AG08396 (cell line): ENCODE results near the gene DNAAF5.
"Not testable (repeated sequence)": the region's sequence is repeated elsewhere in the genome, so short reads cannot be mapped to it uniquely, and the experiment has no call there.

Experiments
- DNase-seq: peaks from one replicate; pipeline ENCODE4 v3.0.0; 2012; ENCODE audit warnings: low spot score, mixed read lengths

DNAAF5 gene

DNA sequence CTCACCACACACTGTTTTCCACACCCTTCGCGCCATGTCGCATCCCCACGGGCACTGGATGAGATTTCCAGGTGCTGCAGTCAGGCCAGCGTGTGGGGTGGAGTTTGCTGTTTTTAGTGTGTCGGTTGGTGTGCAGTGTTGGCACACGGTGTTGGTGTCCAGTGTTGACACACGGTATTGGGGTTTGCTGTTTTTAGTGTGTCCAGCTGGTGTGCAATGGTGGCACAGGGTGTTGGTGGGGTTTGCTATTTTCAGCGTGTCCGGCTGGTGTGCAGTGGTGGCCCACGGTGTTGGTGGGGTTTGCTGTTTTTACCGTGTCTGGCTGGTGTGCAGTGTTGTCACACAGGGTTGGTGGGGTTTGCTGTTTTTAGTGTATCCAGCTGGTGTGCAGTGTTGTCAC is 20.7 kb downstream of the DNAAF5 start:
- DNase-seq = no peak

DNA sequence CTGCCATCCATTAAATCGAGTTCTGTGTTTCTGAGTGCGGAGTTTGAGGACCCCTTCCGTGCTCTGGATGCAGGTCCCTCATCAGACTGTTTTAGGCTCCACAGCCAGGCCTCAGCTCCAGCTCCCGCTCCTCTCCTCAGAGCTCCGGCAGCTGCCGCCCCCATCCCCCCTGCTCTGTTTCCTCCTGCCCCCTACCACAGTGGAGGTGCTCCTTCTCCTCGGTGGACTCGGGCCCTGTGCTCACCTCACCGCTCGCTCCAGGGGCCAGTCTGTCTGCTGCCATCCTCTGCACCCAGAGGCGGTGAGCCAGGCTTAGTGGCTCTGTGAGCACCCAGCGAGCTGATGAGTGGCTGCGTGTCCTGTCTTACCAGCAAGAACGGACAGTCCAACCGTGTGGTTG is 21.9 kb downstream of the DNAAF5 start:
- DNase-seq = no peak

DNA sequence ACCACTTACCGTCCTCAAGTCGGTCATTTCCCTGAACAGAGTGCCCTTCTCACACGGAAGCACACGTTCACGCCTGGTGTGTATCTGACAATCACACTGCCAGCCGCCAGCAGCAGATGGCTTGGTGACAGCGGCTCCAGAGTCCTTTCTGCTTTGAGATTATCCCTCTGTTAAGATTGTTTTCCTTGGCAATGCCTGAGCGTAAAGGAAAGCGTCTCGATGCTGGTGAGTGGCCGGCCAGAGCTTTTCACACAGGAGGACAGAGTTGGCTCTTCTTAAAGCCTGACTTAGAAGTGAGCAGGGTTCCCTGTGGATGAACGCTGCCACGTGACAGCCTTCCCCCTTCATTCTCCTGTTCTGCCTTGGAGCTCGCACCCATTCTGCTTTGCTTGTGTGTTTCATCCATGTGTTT is 22.6 kb downstream of the DNAAF5 start:
- DNase-seq = no peak

DNA sequence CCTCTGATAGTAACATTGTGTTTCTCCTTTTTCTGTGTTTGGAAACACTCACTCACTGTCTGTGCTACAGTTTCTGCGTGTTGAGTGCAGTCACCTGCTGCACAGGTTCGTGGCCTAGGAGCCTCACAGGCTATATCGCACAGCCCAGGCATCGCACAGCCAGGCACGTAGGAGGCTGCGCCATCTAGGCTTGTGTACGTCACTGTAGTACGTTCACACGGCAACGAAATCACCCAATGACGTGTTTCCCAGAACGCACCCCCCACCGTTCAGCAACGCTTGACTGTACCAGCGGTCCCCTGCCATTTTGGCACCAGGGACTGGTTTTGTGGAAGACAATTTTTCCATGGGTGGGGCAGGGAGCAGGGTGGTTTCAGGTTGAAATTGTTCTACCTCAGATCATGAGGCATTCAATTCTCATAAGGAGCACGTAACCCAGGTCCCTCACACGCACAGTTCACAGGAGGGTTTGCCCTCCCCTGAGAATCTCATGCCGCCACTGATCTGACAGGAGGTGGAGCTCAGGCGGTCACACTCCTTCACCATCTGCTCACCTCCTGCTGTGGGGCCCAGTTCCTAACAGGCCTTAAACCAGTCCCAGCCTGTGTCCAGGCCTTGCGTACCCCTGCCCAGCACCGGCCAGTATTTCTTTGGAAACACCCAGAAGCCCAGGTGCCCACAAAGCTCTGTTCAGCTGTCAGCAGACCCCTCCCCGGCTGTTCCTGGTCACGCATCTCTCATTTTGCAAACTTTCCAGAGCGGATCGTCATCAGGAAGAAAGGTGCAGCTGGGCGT is 23.8 kb downstream of the DNAAF5 start:
- no peak for DNase-seq

DNA sequence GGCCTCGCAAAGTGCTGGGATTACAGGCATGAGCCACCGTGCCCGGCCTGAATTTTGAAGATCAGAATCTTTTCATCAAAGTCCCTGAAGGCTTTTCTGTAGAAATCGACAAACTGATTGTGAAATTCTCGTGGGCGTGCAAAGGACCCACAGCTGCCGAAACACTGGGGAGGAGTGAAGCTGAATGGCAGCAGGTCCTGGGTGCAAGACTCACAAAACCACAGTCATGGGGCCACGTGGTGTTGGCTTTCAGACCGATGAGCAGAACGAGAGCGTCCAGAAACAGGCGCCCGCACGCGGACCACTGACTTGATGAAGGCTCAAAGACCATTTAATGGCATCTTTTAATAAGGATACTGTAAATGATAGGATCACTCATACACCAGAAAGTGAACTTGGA is 25.3 kb downstream of the DNAAF5 start:
- DNase-seq = no peak

DNA sequence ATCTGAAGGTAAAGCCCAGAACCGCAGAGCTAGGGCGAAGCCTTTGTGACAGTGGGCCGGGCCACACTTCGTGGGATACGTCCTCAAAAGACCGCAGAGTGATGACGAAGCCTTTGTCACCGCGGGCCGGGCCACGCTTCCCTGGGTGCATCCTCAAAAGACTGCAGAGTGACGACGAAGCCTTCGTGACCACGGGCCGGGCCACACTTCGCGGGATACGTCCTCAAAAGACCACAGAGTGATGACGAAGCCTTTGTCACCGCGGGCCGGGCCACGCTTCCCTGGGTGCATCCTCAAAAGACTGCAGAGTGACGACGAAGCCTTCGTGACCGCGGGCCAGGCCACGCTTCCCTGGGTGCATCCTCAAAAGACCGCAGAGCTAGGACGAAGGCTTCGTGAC is 25.8 kb downstream of the DNAAF5 start:
- not testable (repeated sequence) for DNase-seq

DNA sequence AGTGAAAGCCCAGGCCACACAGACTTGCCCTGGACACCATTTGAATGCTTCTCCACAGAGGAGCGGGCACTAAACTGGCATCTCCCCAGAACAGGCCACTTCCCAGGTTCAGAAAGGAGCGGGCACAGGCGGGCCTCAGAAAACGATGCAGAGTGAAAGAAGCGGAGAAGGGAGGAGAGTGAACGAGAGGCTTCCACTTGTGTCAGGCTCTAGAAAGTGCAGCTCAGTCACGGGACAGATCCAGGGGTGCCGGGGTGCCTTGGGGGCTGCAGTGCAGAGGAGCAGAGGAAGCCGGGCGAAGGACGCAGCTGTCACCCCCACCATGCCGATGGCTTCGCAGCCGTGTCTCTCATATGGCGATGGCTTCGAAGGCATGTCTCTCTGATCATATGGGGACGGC is 26.7 kb downstream of the DNAAF5 start:
- no peak for DNase-seq

DNA sequence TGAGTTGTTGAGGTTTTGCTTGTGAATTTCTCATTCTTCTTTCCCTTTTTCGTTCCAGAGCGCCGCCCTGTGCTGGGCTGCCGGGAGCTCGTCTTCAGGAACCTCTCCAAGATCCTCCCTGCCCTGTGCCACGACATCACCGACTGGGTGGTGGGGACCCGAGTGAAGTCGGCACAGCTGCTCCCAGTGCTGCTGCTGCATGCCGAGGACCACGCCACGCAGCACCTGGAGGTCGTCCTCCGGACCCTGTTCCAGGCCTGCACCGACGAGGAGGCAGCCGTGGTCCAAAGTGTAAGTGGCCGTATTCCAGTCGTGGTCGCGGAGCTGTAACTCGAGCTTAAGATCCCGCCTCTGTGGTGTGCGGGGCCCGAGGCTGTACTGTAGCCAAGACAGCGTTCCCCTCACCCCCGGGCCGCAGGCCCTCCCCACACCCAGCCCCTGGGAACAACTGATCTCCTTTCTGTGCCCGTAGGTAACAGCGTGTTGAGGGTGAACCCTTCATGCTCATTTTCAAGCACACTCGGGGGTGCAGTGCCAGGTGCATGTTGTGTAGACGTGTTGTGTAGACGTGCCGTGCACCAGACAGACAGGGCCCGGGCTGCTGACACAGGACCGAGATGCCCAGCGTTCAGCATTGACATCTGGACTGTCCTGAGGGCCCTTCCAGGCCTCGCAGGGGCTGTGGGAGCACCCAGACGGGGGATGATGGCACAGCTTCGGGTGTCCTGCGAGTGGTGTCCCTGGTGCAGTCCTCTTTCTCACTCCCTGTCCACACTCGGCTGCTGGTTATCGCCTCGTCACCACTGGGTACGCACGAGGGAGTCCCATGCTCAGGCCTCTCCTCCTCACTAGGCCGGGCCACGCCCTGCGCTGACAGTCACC is 28.3 kb downstream of the DNAAF5 start:
- DNase-seq = no peak

DNA sequence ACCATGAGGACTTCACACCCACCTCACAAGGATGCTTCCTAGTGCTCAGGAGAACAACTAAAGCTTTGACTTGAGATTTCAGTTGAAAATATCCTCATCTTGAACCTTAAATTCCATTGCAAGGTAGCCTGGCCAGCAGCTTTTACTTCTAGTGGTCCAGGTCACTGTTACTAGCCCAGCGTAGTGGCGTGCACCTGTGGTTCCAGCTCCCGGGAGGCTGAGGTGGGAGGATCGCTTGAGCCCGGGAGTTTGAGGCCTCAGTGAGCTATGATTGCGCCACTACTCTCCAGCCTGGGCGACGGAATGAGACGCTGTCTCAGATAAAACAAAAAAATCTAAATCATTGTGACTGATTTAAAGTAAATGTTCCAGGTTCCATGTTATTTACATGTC is 28.9 kb downstream of the DNAAF5 start:
- no peak for DNase-seq

DNA sequence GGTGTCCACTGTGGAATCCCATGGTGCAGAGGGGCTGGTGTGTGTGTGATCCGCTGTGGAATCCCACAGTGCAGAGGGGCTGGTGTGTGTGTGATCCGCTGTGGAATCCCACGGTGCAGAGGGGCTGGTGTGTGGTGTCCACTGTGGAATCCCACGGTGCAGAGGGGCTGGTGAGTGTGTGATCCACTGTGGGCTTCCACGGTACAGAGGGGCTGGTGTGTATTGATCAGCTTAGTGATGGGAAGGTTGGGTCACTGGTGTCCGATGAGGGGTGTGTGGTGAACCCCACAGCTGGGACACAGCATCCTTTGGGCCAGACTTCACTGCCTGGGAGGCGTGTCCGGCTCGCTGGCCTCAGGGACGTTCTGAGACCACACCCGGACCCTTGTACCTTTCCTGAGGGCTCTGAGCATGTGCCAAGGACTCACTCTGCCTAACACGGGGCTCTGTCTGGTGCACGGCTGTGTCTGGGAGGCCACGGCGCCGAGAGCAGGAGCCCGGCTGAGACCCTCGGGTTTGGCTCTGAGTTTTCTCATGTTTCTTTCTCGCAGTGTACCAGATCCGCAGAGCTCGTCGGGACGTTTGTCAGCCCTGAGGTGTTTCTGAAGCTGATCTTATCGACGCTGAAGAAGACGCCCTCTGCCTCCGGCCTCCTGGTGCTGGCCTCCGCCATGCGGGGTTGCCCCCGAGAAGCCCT is 29.9 kb downstream of the DNAAF5 start:
- no peak for DNase-seq

DNA sequence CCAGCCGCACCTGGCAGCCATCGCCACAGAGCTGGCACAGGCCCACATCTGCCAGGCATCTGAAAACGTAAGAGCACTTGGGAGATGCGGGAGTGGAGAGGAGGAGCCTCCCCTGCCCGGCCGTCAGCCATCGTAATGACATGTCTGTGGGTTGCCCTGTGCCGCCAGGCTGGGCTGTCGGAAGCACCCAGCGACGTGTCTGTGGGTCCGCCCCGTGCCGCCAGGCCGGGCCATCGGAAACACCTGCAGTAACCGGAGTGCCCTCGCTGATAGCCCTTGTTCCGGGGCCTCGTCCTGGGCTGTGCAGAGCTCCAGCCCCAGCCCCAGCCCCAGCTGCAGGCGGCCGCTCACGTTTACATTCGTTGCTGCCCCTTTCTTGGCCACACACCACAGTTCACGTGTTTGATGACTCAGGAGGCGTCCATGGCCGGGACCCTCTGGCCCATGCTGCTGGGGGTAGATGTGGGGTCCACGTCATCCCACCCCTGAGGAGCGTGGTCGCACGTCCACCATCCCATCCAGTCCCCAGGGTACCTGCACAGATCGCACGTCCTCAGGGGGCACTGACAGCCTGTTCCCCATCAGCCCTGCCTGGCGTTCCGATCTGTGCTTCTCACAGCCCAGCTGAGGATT is 30.5 kb downstream of the DNAAF5 start:
- no peak for DNase-seq

DNA sequence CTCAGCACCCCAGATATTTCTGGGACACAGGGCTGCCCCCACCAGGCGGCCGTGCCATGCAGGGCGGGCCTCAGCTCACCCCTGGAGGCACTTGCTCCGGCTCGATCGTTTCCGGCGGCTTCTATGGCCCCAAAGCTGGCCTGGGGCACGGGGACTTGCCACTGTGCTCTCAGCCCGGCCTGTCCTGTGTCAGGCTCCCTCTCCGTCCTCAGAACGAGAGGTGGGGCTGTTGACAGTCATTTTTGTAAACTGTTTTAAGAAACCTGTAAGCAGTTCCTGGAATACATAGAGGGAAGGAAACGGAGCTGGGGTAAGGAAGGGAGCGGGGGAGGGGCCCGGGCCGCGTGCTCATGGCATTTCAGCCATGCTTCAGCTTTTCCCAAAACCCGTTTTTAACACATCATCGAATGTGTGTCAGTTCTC is 31.3 kb downstream of the DNAAF5 start:
- DNase-seq = no peak

DNA sequence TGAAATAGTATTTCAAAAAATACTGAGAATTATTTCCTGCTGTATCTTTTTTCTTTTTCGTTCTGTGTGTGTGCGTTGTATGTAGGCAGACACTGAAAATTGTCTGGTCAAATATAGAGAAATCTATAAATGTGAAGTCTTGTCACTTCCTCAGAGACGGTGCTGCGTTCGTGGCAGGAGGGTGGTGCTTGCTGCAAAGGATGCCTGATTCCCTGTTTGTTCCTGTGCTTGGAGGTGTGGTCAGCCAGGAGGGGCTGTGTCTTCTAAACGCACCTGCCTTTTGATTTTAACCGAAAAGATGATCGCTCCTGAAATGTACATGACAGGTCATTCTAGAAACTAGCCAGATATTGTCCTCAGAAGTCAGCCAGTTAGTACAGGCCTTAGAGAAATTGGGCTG is 33.1 kb downstream of the DNAAF5 start:
- no peak for DNase-seq

DNA sequence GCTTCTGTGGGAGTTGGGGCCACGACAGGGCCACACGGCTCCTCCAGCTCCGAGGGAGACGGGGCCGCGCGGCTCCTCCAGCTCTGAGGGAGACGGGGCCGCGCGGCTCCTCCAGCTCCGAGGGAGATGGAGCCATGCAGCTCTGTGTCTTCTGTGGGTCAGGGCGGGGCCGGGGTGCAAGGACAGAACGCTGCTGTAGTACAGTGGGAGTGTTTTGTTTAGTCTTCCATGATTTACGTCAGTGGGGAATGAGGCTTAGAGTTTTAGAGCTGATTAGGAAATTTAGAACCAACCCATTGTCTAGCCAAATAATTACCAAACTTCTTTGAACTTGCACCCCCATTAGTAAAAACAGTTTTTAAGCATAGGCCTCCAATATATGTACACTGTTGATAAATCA is 33.5 kb downstream of the DNAAF5 start:
- no peak for DNase-seq

DNA sequence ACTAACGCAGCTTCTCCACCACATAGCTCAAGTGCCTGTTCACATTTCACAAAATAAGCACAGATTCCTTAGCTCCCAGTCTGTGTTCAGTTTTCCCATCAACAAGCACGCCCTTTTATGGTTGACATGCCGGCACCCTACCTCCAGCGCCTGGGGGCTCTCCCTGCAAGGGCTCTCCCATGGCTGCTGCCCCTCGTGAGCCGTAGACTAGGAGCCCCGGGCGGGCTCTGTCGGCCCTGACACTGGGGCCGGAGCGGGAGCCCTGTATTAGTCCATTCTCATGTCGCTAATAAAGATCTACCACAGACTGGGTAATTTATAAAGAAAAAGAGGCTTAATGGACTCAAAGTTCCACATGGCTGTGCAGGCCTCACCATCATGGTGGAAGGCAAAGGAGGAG is 34.6 kb downstream of the DNAAF5 start:
- DNase-seq = no peak

DNA sequence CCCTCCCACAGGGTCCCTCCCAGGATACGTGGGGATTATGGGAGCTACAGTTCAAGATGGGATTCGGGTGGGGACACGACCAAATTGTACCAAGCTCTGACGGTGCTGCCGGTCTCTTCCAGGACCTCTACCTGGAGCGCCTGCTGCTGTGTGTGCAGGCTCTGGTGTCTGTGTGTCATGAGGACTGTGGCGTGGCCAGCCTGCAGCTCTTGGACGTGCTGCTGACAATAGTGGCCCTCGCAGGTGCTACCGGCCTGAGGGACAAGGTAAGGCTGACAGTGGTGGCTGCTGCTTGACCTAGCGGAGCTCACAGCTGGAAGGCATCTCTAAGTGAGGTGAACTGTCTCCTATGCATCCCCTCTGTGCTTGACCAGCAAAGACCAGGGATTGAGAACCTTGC is 35.1 kb downstream of the DNAAF5 start:
- no peak for DNase-seq

DNA sequence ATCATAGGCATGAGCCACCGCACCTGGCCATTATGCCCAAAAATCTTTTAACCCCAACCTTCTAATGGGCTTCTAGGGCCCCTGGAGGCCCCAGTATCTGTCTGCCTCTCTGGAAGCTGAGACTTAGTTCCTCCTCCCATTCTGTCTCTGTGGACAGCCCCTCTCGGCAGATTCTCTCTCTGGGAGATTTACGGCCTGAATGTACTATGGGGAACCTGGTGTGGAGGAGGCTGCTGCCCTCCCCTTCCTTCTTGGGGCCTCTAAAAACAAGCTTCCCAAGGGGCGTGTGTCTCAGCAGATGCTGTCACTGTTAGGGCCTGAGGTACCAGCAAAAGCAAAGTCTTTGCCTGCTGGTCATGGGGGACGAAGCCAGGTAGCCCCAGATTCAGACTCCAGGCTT is 36.4 kb downstream of the DNAAF5 start:
- no peak for DNase-seq

DNA sequence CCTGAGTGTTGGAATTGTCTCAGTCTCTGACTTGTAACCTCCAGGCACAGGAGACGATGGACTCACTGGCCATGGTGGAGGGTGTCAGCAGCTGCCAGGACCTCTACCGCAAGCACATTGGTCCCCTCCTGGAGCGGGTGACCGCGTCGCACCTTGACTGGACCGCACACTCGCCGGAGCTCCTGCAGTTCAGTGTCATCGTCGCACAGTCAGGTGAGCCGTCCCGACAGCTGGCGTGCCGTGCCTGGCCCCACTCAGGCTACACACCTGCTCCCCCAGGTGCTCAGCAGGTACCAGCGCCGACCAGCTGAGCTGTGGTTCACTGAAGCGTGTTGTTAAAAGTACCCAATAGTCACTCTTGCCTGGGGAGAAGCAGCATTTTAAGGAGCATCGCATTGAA is 37.3 kb downstream of the DNAAF5 start:
- DNase-seq = no peak

DNA sequence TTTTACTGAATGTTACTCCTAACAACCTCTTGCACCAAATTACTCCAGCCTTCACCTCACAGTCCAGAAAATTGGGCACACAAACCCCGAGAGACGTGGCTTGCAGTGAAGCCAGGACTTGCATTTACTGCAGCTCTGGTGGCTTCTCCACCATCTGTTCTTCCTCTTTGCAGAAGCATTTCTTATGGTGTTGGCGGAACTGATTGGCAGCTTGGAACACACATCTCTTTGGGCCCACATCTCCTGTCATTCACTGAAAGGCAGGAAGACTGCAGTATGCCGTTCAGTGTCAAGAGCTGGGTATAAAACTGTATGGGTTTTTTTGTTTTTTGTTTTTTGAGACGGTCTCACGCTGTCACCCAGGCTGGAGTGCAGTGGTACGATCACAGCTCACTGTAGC is 38.9 kb downstream of the DNAAF5 start:
- no peak for DNase-seq

DNA sequence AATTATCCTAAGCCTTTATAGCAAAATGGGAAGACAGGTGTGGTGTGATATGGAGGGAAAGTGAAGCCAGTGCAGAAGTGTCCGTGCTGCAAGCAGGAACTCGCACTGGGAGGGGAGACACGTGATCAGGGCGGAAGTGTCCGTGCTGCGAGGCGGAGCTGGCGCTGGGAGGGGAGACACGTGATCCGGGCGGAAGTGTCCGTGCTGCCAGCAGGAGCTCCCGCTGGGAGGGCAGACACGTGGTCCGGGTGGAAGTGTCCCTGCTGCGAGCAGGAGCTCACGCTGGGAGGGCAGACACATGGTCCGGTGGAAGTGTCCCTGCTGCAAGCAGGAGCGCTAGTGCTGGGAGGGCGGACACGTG is 41.1 kb downstream of the DNAAF5 start:
- DNase-seq = no peak

DNA sequence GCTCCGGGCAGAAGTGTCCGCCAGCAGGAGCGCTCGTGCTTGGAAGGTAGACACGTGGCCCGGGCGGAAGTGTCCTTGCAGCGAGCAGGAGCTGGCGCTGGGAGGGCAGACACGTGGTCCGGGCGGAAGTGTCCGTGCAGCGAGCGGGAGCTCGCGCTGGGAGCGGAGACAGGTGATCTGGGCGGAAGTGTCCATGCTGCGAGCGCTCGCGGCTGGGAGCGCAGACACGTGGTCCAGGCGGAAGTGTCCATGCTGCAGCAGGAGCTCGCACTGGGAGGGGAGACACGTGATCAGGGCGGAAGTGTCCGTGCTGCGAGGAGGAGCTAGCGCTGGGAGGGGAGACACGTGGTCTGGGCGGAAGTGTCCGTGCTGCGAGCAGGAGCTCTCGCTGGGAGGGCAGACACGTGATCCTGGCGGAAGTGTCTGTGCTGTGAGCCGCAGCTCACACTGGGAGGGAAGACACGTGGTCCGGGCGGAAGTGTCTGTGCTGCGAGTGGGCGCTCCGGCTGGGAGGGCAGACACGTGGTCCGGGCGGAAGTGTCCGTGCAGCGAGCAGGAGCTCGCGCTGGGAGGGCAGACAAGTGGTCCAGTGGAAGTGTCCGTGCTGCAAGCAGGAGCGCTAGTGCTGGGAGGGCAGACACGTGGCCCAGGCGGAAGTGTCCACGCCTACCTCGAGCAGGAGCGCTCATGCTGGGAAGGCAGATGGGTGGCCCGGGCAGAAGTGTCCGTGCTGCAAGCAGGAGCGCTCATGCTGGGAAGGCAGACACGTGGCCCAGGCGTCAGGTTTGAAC is 41.6 kb downstream of the DNAAF5 start:
- peak; percentile 73 for DNase-seq
